OCI-LY7 (cell line): ENCODE results near the gene UBE2D4.

ENCODE experiments used
- CTCF ChIP-seq: fragments of 200-600 bp; sonication (generic); conservative IDR thresholded peaks from 2 replicates; pipeline ENCODE4 v1.5.1; 2014; ENCODE audit warnings: mild to moderate bottlenecking, antibody characterized with exemption, low read length, moderate library complexity, mixed read lengths
- EZH2phosphoT487 ChIP-seq: fragments of 200-600 bp; sonication (generic); IDR thresholded peaks from 2 replicates; pipeline ENCODE4 v1.6.1; 2018; ENCODE audit warnings: low read depth, borderline replicate concordance, mild to moderate bottlenecking, mixed run types, antibody characterized with exemption, low read length, moderate library complexity, mixed read lengths

DNA sequence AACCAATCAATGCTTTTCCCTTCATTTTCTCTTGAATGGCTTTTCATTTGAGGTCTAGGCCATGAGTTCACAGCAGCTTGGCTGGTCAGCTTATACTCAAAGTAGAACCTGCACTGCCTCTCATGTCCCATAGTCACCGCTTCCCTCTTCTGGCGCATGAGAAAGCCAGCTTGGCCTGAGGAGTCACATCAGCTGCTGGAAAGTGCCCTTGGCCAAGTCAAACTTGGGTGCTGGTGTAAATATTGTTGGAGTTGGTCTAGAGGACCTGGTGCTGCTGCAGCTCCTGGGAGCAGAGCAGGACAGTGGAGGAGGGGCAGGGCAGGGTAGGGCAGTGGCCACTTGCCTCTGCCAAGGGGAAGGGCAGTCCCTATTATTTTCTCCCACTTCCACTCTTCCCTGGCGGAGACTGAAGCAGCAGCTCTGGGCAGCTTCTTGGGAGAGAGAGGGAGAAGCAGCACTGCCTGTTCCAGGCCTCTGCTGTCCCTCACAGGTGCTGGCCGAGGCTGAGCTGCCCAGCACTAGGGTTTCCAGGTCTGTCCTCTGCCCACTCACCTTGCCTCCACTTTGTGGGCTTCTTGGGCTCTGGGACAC is 12.8 kb downstream of the UBE2D4 start:
- no peak for TF ChIP-seq CTCF
- no peak for TF ChIP-seq EZH2phosphoT487
